Measurements from ENCODE around the gene CNIH3. TPM values are rescaled to one million over a fixed set of nuclear protein-coding genes. Genes with fewer than 3 reads are reported as not detected.

The CNIH3 gene
- total RNA-seq, 3 donors from 2014 or later: 3.8 to 5.2 (median 4.4) TPM

- Histone ChIP-seq H3K9me3 (no peaks in the 10 kb centered on the region), H3K36me3 (no peaks in the 10 kb centered on the region), H3K27me3 (no peaks in the 10 kb centered on the region), H3K27ac (peak overlapping the region; percentile 82 to 86), H3K4me1 (no peaks in the 10 kb centered on the region), H3K4me3 (no peak overlapping the region)
- TF ChIP-seq POLR2A (IDR thresholded peaks at IDR 0.05) (no peak), POLR2AphosphoS5 (IDR thresholded peaks at IDR 0.05) (peak in 1 of 3 donors; percentile 15), CTCF (IDR thresholded peaks at IDR 0.05) (no peak)
- peak; percentile 52 to 57 for DNase-seq (ENCODE audit: low spot score in 2 of 2)
- intact Hi-C loops (cut with DNase I; ENCODE audit: low total_unique reads): no loop called here
Observed at GRCh38 chr1:224733027-224733911, 117.2 kb downstream of the CNIH3 start.

GRCh38 chr1:224734261-224734935, 118.3 kb downstream of the CNIH3 start:
- TF ChIP-seq POLR2AphosphoS5 (IDR thresholded peaks at IDR 0.05) (no peak), POLR2A (IDR thresholded peaks at IDR 0.05) (no peak), CTCF (IDR thresholded peaks at IDR 0.05) (no peak)
- Histone ChIP-seq H3K4me1 (no peaks in the 10 kb centered on the region), H3K36me3 (no peaks in the 10 kb centered on the region), H3K27ac (peak overlapping the region; percentile 82 to 86), H3K9me3 (no peaks in the 10 kb centered on the region), H3K27me3 (no peaks in the 10 kb centered on the region), H3K4me3 (no peak overlapping the region)
- intact Hi-C loops (cut with DNase I; ENCODE audit: low total_unique reads): no loop called here
- DNase-seq (ENCODE audit: low spot score in 2 of 2): no peak

- H3K9me3 ChIP-seq: no peaks in the 10 kb centered on the region
- H3K36me3 ChIP-seq: no peaks in the 10 kb centered on the region
- TF ChIP-seq POLR2A (IDR thresholded peaks at IDR 0.05) (no peak), CTCF (IDR thresholded peaks at IDR 0.05) (no peak), POLR2AphosphoS5 (IDR thresholded peaks at IDR 0.05) (no peak)
- no peak for DNase-seq (ENCODE audit: low spot score in 2 of 2)
- H3K4me1 ChIP-seq: no peaks in the 10 kb centered on the region
- no peak overlapping the region for H3K4me3 ChIP-seq
- intact Hi-C loops (cut with DNase I; ENCODE audit: low total_unique reads): no loop called here
- H3K27me3 ChIP-seq: no peaks in the 10 kb centered on the region
- H3K27ac ChIP-seq: no peak overlapping the region
Observed at GRCh38 chr1:224735159-224735558, 119.0 kb downstream of the CNIH3 start.

GRCh38 chr1:224736619-224737352, 120.7 kb downstream of the CNIH3 start:
- Histone ChIP-seq H3K27me3 (no peaks in the 10 kb centered on the region), H3K9me3 (no peaks in the 10 kb centered on the region), H3K4me3 (peak overlapping the region in 1 of 3 donors; percentile 33), H3K27ac (peak overlapping the region; percentile 54 to 64), H3K4me1 (no peaks in the 10 kb centered on the region), H3K36me3 (no peaks in the 10 kb centered on the region)
- intact Hi-C loops (cut with DNase I; ENCODE audit: low total_unique reads): no loop called here
- DNase-seq (ENCODE audit: low spot score in 2 of 2): no peak
- TF ChIP-seq CTCF (IDR thresholded peaks at IDR 0.05) (no peak), POLR2AphosphoS5 (IDR thresholded peaks at IDR 0.05) (no peak), POLR2A (IDR thresholded peaks at IDR 0.05) (no peak)

All from breast epithelium (tissue), 4 donors.